ENCODE results near the gene EMX2.

DNA sequence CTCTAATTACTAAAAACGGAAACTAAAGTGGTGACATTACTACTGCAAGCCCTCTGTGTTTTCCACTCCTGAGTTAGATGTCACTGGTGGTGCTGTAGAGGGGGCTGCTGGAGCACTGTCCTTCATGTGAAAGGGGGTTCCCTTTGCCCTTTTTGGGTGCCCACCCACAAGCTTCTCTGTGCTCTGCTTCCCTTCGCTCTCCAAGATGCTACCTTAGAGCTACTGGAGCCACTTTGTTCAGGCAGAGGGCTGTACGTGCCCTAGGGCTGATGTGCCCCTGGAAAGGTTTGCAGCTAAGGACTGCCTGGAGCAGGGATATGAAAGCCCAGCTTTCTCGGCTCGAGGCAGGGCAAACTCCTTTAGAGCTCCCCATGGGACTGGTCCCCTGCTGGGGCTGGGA is 28.3 kb downstream of the EMX2 start:
- TF ChIP-seq, protein P1, sequence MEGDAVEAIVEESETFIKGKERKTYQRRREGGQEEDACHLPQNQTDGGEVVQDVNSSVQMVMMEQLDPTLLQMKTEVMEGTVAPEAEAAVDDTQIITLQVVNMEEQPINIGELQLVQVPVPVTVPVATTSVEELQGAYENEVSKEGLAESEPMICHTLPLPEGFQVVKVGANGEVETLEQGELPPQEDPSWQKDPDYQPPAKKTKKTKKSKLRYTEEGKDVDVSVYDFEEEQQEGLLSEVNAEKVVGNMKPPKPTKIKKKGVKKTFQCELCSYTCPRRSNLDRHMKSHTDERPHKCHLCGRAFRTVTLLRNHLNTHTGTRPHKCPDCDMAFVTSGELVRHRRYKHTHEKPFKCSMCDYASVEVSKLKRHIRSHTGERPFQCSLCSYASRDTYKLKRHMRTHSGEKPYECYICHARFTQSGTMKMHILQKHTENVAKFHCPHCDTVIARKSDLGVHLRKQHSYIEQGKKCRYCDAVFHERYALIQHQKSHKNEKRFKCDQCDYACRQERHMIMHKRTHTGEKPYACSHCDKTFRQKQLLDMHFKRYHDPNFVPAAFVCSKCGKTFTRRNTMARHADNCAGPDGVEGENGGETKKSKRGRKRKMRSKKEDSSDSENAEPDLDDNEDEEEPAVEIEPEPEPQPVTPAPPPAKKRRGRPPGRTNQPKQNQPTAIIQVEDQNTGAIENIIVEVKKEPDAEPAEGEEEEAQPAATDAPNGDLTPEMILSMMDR (IDR thresholded peaks at IDR 0.05; ENCODE audit: extremely low read depth in 1 of 2, insufficient read depth in 1 of 2, low read depth in 1 of 2, low read length in 2 of 2), result no peak
- TF ChIP-seq MYC (IDR thresholded peaks at IDR 0.05; ENCODE audit: low read depth, low read length) (no peak), EZH2 (IDR thresholded peaks at IDR 0.05; ENCODE audit: borderline replicate concordance, low read depth, low read length, severe bottlenecking) (no peak), POLR2AphosphoS5 (IDR thresholded peaks at IDR 0.05; ENCODE audit: insufficient read depth, low read depth, low read length) (no peak), POLR2A (IDR thresholded peaks at IDR 0.05; ENCODE audit: low read depth, low read length) (no peak), GATA2 (IDR thresholded peaks at IDR 0.05; ENCODE audit: insufficient read depth, insufficient read length, low read depth, low read length) (no peak), JUN (IDR thresholded peaks at IDR 0.05; ENCODE audit: borderline replicate concordance, insufficient read depth, insufficient read length, low read depth) (no peak)
- TF ChIP-seq, protein P2, sequence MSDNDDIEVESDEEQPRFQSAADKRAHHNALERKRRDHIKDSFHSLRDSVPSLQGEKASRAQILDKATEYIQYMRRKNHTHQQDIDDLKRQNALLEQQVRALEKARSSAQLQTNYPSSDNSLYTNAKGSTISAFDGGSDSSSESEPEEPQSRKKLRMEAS (IDR thresholded peaks at IDR 0.05; ENCODE audit: insufficient read depth, insufficient read length), result no peak
